Pulmonary artery endothelial cell (primary cell): ENCODE data around the gene PDF. TPM values are rescaled to one million over a fixed set of nuclear protein-coding genes. Genes with fewer than 3 reads are reported as not detected.

Experiments used
- DNase-seq: peaks from one replicate; pipeline ENCODE4 v3.0.0-alpha.2; 2011; ENCODE audit warnings: low read depth, low spot score
- total RNA-seq: library from RNA; depleted of rRNA; stranded (reverse); fragments of >200 nt; gene quantifications from 2 replicates; pipeline ENCODE4 v1.2.3, GENCODE V29; 2014

The PDF gene
- total RNA-seq, 1 donor from 2014 or later: 16.0 TPM

GRCh38 chr16:69277413-69277812 is 53.0 kb downstream of the PDF start:
- no peak for DNase-seq

Other genes starting within 250 kb of the PDF start
- gene HAS3, start 224.9 kb downstream of the PDF start, total RNA-seq: 1.1 and 4.1 TPM in 2 replicates
- 66.1 and 83.3 TPM in 2 replicates for gene CHTF8, start 198.0 kb downstream of the PDF start, total RNA-seq
- gene UTP4, start 197.9 kb downstream of the PDF start, total RNA-seq: 19.6 and 24.2 TPM in 2 replicates
- 106 and 139 TPM in 2 replicates for gene SNTB2, start 143.4 kb downstream of the PDF start, total RNA-seq
- gene VPS4A, start 19.2 kb downstream of the PDF start, total RNA-seq: 44.9 and 51.5 TPM in 2 replicates
- gene COG8, start 9.0 kb upstream of the PDF start, total RNA-seq: 30.5 and 32.0 TPM in 2 replicates
- gene NIP7, start 9.2 kb upstream of the PDF start, total RNA-seq: 39.8 and 40.7 TPM in 2 replicates
- 0.13 and 0.21 TPM in 2 replicates for gene TMED6, start 21.2 kb upstream of the PDF start, total RNA-seq
- gene TERF2, start 55.4 kb upstream of the PDF start, total RNA-seq: 13.7 and 13.8 TPM in 2 replicates
- 102 and 165 TPM in 2 replicates for gene CYB5B, start 94.0 kb upstream of the PDF start, total RNA-seq
- gene NFAT5, start 235.4 kb upstream of the PDF start, total RNA-seq: 13.2 and 20.2 TPM in 2 replicates